HG03045 (cell line): Measurements from ENCODE around the gene CAGE1.

Experiments used
- ATAC-seq: cut with Tn5 transposase; IDR thresholded peaks from one replicate; pipeline ENCODE4 v1.9.1; 2021; ENCODE audit warnings: mild to moderate bottlenecking, moderate library complexity; ENCODE audit not compliant: unreplicated experiment

CAGE1 gene

DNA sequence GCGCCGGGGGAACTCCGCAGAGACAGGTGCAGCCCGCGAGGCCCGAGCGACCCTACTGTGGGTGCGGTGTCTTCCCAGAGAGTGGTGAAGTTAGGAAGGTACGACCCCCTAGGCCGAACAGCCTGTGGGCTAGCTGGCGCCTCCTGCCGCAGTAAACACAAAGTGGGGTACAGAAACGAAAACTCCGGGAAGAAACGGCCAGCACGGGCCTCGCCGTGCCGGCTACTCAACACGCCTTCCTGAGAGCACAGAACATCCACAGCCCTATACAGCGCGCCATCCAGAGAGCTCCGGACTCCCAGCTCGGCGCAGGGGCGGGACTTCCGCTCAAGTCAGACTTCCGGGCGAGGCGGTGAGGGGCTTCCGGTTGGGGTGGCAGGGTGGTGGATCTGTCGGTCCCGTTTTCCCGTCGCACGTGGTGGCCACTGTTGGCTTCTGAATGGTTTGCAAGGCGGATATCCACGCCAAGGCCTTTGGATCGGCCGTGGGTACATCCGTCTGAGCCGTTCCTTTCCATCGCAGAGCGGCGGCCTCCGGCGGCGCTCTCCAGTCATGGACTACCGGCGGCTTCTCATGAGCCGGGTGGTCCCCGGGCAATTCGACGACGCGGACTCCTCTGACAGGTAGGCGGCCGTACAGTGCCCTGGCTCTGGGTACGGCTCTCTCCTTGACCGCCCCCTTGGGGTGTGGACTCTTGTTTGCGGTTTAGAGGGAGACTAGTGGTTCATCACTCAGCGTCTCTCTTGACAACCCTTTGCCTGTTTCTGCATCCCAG is at the start of gene CAGE1, which contains the start of gene RIOK1:
Gene CAGE1 (minus strand): TSS at position 292 of the 775 bp plus-strand sequence. CDS start 2,569 bp downstream, outside the sequence.
Gene RIOK1 (plus strand): TSS at position 358 of the 775 bp plus-strand sequence. CDS start 195 bp downstream, at position 553.
- ATAC-seq = peak; percentile 98

DNA sequence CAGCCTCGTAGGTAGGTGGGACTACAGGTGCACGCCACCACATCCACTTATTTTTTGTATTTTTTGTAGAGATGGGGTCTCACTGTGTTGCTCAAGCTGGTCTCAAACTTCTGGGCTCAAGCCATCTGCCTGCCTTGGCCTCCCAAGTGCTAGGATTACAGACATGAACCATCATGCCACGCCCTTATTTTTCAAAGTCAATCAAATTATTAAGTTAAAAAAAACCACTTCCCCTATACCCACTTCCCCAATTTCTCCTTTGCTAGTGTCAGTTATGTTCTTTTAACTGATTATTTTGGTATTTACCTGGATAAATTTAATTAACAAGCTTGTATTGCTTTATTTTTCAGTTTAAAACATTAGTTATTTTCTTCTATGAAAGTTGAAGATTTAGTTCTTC is 49.7 kb upstream of the CAGE1 start:
- no peak for ATAC-seq

- no peak for ATAC-seq
Observed at GRCh38 chr6:7438011-7438410, 48.5 kb upstream of the CAGE1 start.

DNA sequence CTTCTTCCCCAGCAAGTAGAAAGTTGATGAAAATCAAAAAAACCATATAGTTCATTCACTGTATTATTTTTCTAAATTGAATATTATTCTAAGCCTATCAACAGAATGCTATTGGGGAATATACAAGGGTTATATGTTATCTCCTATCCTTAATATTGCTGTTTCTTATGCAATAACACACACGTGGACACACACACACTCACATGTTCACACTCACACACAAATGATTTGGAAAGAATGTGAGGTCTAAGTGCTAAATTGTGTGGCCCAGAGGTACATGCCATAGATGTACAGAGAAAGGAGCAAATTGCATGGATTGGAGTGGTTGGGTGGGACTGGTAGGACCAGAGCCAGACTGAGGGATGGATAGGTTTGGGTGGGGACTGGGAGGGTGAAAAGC is 45.1 kb upstream of the CAGE1 start:
- ATAC-seq = no peak

DNA sequence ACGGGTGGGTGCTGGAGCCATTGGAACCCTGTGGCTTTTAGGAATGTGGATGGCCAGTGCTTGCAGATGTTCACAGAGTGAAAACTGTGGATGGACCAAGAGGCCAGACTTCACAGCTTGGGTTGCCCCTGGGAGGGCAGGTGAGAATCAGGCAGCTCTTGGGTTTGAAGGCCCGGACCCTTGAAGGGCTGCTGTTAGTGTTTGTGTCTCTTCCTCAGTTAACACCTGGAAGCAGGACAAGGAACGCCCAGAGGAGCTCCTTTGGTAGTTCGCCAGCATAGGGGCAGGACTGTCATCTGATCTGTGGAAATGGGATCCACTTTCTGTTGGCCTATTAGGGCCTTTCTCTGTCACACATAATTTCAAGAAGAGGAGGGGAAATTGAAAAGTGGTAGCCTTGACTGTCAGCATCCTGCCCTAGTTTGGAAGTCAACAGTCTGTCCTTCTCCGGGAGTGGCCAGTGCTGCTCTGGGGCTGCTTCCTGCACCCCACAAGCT is 43.6 kb upstream of the CAGE1 start:
- no peak for ATAC-seq

DNA sequence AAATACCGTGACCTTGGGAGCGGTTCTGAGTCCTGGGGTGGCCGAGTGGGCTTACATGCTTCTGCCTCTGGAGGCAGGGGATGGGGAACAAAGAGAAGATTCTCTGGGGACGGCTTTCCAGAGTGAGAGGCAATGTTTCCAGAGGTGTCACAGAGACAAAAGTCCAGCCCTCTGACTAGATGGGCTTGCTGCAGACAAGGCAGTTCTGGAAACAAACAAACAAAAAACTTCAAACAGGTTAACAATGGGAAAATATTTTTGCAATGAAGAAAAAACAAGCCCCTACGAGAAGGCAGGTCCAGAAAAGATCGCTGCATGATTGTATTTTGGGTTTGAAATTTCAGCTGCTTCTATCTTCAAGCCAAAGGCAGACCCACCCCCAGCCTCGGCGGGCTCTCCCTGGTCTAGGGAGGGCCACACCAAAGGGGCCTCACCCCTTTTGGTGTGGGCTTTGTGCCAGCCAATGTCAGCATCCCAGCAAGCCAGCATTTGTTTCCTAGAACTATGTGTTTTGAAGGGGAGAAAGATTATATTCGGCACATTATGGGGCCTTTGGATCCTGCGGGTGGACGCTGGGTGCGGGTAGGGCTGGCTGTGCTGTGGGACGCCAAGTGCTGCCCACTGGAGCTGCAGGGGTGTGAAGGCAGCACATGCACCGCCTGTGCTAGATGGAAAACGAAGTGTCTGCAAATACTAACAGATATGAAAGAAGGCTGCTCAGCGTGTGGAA is 43.0 kb upstream of the CAGE1 start:
- no peak for ATAC-seq

GRCh38 chr6:7431674-7432390 is 42.3 kb upstream of the CAGE1 start:
- ATAC-seq = no peak

DNA sequence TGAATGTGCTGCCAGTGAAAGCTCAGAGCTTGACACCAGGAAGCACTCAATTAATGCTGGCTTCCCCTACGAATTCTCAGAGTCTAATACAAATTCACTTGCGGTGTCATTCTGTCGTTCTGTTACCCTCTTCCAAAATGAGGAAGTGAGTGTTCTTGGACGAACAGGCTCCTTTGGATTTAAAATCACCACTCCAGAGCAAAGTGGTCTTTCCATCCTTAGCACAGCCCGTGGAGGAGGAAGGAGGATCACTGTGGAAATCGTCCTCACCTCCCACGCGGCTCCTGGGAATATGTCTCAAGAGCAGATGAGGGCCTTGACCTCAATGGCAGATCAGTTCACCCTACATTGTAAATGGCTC is 41.8 kb upstream of the CAGE1 start:
- no peak for ATAC-seq

- ATAC-seq = no peak
Observed at GRCh38 chr6:7426447-7427169, 37.1 kb upstream of the CAGE1 start.

- ATAC-seq = no peak
Observed at GRCh38 chr6:7425808-7426190, 36.3 kb upstream of the CAGE1 start.

GRCh38 chr6:7424967-7425807 is 35.6 kb upstream of the CAGE1 start:
- no peak for ATAC-seq

GRCh38 chr6:7424058-7424457 is 34.5 kb upstream of the CAGE1 start:
- no peak for ATAC-seq

GRCh38 chr6:7421066-7421465 is 31.5 kb upstream of the CAGE1 start:
- no peak for ATAC-seq

DNA sequence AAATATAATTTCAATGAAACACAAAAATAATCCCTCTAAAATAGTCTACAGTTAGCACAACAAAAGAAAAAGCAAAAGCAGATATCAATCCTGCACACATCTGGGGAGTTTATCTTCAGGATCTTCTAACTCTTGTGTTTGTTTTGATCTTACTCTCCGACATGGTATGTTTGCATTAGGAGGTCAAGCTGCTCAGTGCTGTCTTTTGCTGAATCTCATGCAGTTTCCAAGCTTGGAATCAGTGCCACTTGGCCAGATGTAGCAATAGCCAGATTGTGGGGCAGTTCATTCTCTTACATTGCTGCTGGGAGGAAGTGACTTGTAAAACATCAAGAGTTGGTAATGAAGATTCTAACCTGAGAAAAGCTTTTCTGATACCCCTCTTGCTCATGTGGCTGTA is 29.5 kb upstream of the CAGE1 start:
- no peak for ATAC-seq

DNA sequence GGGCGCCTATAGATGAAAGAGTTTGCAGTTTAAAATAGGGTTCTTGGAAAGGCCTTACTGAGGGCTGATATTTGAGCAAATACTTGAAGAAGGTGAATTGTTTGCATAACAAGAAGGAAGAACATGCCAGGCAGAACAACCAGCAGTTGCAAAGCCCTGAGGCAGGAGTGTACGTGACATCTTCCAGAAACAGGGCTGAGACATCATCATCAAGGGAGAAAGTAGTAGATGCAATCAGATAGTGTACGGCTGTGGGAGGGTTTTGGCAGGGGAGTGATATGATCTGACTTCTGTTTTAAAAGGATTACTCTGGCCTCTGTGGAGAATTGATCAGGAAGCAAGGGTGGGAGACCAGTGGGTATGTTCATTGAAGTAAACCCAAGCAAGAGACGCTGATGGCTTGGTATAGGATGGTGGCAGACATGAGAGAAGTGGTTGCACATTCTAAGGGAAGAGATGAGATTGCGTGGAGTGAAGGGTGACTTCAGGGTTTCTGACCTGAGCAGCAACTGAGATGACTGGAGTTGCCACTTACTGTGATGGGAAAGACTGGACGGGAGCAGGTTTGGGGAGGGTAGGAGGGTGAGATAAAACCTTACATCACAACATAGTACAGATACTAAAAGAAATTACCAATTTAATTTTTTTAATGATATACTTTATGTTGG is 28.8 kb upstream of the CAGE1 start:
- ATAC-seq = no peak

DNA sequence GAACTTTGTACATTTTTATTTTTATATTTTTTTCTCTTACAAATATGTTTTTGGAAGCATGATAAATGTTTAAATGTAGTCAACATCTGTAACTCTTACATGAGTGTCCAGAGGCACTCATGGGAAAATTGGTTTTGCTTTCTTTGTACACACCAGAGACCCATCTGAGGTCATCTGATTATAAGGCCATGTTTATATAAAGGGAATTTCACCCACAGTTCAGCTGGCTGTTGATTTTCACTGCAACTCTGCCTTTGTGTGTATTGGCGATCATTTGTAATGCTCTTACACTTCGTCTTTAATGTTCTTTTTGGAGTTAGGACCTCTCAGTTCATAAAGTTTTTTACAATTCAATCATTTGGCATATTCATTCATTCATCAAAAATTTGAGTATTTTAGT is 28.1 kb upstream of the CAGE1 start:
- ATAC-seq = no peak

DNA sequence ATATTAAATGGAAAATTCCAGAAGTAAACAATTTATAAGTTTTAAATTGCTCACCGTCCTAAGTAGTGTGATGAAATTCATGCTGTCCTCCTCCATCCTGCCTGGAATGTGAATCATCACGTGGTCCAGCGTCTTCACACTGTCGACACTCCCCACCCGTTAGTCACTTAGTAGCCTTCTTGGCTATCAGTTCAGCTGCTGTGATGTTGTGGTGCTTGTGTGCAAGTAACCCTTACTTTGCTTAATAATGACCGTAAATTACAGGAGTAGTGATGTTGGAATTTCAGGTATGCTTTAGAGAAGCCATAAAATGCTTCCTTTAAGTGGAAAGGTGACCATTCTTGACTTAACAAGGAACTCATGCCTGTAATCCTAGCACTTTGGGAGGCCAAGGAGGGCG is 25.3 kb upstream of the CAGE1 start:
- ATAC-seq = no peak

DNA sequence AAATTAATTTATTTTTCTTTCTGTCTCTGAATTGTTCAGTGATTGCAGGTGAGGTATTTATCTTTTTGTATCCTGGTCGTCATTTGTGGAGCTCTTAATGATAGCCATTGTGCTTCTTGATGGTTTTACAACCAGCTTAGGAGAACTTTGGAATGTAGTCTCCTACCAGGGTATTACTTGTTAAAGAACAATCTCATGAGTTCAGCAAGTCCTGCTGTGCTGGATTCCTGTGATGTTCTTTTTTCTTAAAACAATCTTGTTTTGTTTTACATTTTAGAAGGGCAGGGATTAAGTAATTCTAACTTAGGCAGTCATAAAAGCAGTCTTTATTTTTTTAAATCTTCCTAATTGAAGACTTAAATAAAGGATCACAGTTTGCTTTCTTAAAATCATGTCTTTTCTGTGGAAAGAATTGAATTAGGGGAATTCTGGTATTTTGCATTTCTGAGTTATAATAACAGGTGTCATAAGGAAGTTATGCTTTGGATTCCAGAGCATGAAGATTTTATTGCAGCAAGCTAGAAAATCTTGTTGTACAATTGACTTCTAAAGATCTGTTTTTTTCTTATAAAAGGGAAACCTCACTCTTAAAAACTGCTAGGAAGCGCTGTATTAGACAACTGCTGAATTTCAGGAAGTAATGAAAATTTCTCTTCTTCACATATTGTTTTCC is 23.7 kb upstream of the CAGE1 start:
- no peak for ATAC-seq

GRCh38 chr6:7411328-7411727 is 21.8 kb upstream of the CAGE1 start:
- ATAC-seq = no peak
